Amniotic stem cell (primary cell): ENCODE results near the gene FFAR4.

Experiments used
- DNase-seq: peaks from one replicate; lab custom pipeline; 2025; lab: John Stamatoyannopoulos, UW

FFAR4 gene

GRCh38 chr10:93599778-93600177 is 33.3 kb downstream of the FFAR4 start:
- no peak for DNase-seq

GRCh38 chr10:93600446-93601145 is 34.1 kb downstream of the FFAR4 start:
- DNase-seq: no peak

- no peak for DNase-seq
These were observed 34.8 kb downstream of the FFAR4 start, which contains the start of gene RBP4 for GRCh38 chr10:93601146-93601773. Gene RBP4, minus strand, starts transcription at chr10:93601235. Its CDS starts 207 bp downstream, at chr10:93601028.

GRCh38 chr10:93601774-93602162 is 35.3 kb downstream of the FFAR4 start:
- no peak for DNase-seq

GRCh38 chr10:93603023-93603422 is 36.6 kb downstream of the FFAR4 start:
- no peak for DNase-seq

GRCh38 chr10:93604146-93604545 is 37.7 kb downstream of the FFAR4 start:
- no peak for DNase-seq

- no peak for DNase-seq
These were observed 42.0 kb downstream of the FFAR4 start for GRCh38 chr10:93608421-93608820.

GRCh38 chr10:93612311-93612710 is 45.8 kb downstream of the FFAR4 start, which contains the start of gene PDE6C:
Gene PDE6C, plus strand, starts transcription at chr10:93612537. Its CDS starts 189 bp downstream, at chr10:93612726.
- DNase-seq: no peak

GRCh38 chr10:93613126-93613525 is 46.7 kb downstream of the FFAR4 start:
- DNase-seq: no peak

GRCh38 chr10:93614101-93614825 is 47.8 kb downstream of the FFAR4 start:
- DNase-seq: no peak

GRCh38 chr10:93615576-93616235 is 49.2 kb downstream of the FFAR4 start:
- DNase-seq: no peak

GRCh38 chr10:93620925-93621324 is 54.5 kb downstream of the FFAR4 start:
- no peak for DNase-seq

GRCh38 chr10:93622942-93623341 is 56.5 kb downstream of the FFAR4 start:
- DNase-seq: no peak

GRCh38 chr10:93628858-93629257 is 62.4 kb downstream of the FFAR4 start:
- DNase-seq: no peak

GRCh38 chr10:93629647-93630305 is 63.3 kb downstream of the FFAR4 start:
- DNase-seq: no peak

GRCh38 chr10:93630625-93631557 is 64.4 kb downstream of the FFAR4 start:
- no peak for DNase-seq
